HG03354 (cell line): ENCODE measurements around the gene CFP.
A peak's percentile ranks its signal among the peaks of the same experiment; 100 is the strongest.
"Not testable (repeated sequence)": the region's sequence is repeated elsewhere in the genome, so short reads cannot be mapped to it uniquely, and the experiment has no call there.

Experiments
- ATAC-seq: cut with Tn5 transposase; IDR thresholded peaks from one replicate; pipeline ENCODE4 v1.9.1; 2021; ENCODE audit warnings: mild to moderate bottlenecking; ENCODE audit not compliant: unreplicated experiment, poor library complexity, severe bottlenecking

The CFP gene

GRCh38 chrX:47610511-47610910 is 19.2 kb downstream of the CFP start:
- ATAC-seq = no peak

- ATAC-seq = no peak
Measured at GRCh38 chrX:47608130-47608810, 21.5 kb downstream of the CFP start.

GRCh38 chrX:47607091-47607490 is 22.6 kb downstream of the CFP start:
- ATAC-seq = no peak

GRCh38 chrX:47605024-47605423 is 24.7 kb downstream of the CFP start:
- no peak for ATAC-seq

GRCh38 chrX:47603125-47603524 is 26.6 kb downstream of the CFP start:
- not testable (repeated sequence) for ATAC-seq

GRCh38 chrX:47597222-47597621 is 32.5 kb downstream of the CFP start:
- no peak for ATAC-seq

- ATAC-seq = no peak
Measured at GRCh38 chrX:47596256-47596655, 33.5 kb downstream of the CFP start.

GRCh38 chrX:47595716-47596251 is 33.9 kb downstream of the CFP start:
- no peak for ATAC-seq

GRCh38 chrX:47593522-47593921 is 36.2 kb downstream of the CFP start:
- no peak for ATAC-seq

- no peak for ATAC-seq
Measured at GRCh38 chrX:47590984-47591383, 38.7 kb downstream of the CFP start.

- no peak for ATAC-seq
Measured at GRCh38 chrX:47587906-47588735, 41.6 kb downstream of the CFP start.

- no peak for ATAC-seq
Measured at GRCh38 chrX:47587091-47587891, 42.4 kb downstream of the CFP start.

GRCh38 chrX:47586043-47586787 is 43.5 kb downstream of the CFP start:
- no peak for ATAC-seq

- ATAC-seq = no peak
Measured at GRCh38 chrX:47585273-47585672, 44.5 kb downstream of the CFP start.

- no peak for ATAC-seq
Measured at GRCh38 chrX:47584714-47585113, 45.0 kb downstream of the CFP start.

GRCh38 chrX:47583240-47583861 is 46.4 kb downstream of the CFP start:
- no peak for ATAC-seq

GRCh38 chrX:47581731-47582647 is 47.7 kb downstream of the CFP start, which contains the start of gene TIMP1:
Gene TIMP1 (plus strand): TSS chrX:47582436. CDS start chrX:47583416, 980 bp downstream.
- ATAC-seq = peak; percentile 83

- no peak for ATAC-seq
Measured at GRCh38 chrX:47579537-47579936, 50.2 kb downstream of the CFP start.
